GM23248 (cell line): ENCODE results near the gene ADRM1. TPM values are rescaled to one million over a fixed set of nuclear protein-coding genes. Genes with fewer than 3 reads are reported as not detected.

ENCODE experiments used
- DNase-seq: peaks from one replicate; pipeline ENCODE4 v3.0.0-alpha.2; 2015
- H2AFZ ChIP-seq: fragments of 200-600 bp; sonication (generic); 2 replicates; pipeline ENCODE4 v1.6.1; 2016; ENCODE audit warnings: antibody characterized with exemption
- H3F3A ChIP-seq: fragments of 200-600 bp; sonication (generic); 2 replicates; pipeline ENCODE4 v1.6.1; 2016; ENCODE audit warnings: mild to moderate bottlenecking, antibody characterized with exemption, mixed run types; ENCODE audit not compliant: insufficient read depth
- H3K27ac ChIP-seq: fragments of 200-600 bp; sonication (generic); 2 replicates; pipeline ENCODE4 v1.5.1; 2016; ENCODE audit warnings: mild to moderate bottlenecking
- H3K27me3 ChIP-seq: fragments of 200-600 bp; sonication (generic); replicated peaks from 2 replicates; pipeline ENCODE4 v1.6.1; 2016; ENCODE audit warnings: mild to moderate bottlenecking; ENCODE audit not compliant: insufficient read depth
- H3K36me3 ChIP-seq: fragments of 200-600 bp; sonication (generic); 2 replicates; pipeline ENCODE4 v1.6.1; 2016; ENCODE audit warnings: low read depth, mild to moderate bottlenecking
- H3K4me1 ChIP-seq: fragments of 200-600 bp; sonication (generic); 2 replicates; pipeline ENCODE4 v1.6.1; 2016; ENCODE audit warnings: mild to moderate bottlenecking; ENCODE audit not compliant: insufficient read depth
- H3K4me2 ChIP-seq: fragments of 200-600 bp; sonication (generic); one replicate; pipeline ENCODE4 v1.6.1; 2016; ENCODE audit warnings: mild to moderate bottlenecking; ENCODE audit not compliant: unreplicated experiment
- H3K4me3 ChIP-seq: fragments of 200-600 bp; sonication (generic); 2 replicates; pipeline ENCODE4 v1.5.1; 2016; ENCODE audit warnings: mild to moderate bottlenecking
- H3K79me2 ChIP-seq: fragments of 200-600 bp; sonication (generic); 2 replicates; pipeline ENCODE4 v1.6.1; 2016; ENCODE audit warnings: mild to moderate bottlenecking; ENCODE audit not compliant: insufficient read depth
- H3K9ac ChIP-seq: fragments of 200-600 bp; sonication (generic); 2 replicates; pipeline ENCODE4 v1.6.1; 2016; ENCODE audit warnings: mild to moderate bottlenecking
- H3K9me2 ChIP-seq: fragments of 200-600 bp; sonication (generic); 2 replicates; pipeline ENCODE4 v1.6.1; 2016; ENCODE audit warnings: mixed run types, mild to moderate bottlenecking, moderate library complexity; ENCODE audit not compliant: insufficient read depth
- H3K9me3 ChIP-seq: fragments of 200-600 bp; sonication (generic); one replicate; pipeline ENCODE4 v1.6.1; 2017; ENCODE audit warnings: low read depth
- H4K20me1 ChIP-seq: fragments of 200-600 bp; sonication (generic); 2 replicates; pipeline ENCODE4 v1.6.0; 2016; ENCODE audit not compliant: insufficient read depth
- EZH2 ChIP-seq: fragments of 200-600 bp; sonication (generic); IDR thresholded peaks from 2 replicates; pipeline ENCODE4 v1.6.1; 2018; ENCODE audit warnings: antibody characterized with exemption, mild to moderate bottlenecking; ENCODE audit not compliant: insufficient read depth, poor library complexity, severe bottlenecking
- EZH2phosphoT487 ChIP-seq: fragments of 200-600 bp; sonication (generic); IDR thresholded peaks from 2 replicates; pipeline ENCODE4 v1.6.1; 2018; ENCODE audit warnings: antibody characterized with exemption, moderate library complexity, mild to moderate bottlenecking, low read depth; ENCODE audit not compliant: insufficient read depth
- WGBS, 2 experiments: methylation state at CpG; one replicate each; pipeline ENCODE4 v1.1.6; 2015 to 2017; ENCODE audit warnings: low lambda C conversion rate in 2 of 2, low coverage in 1 of 2; ENCODE audit errors: missing lambda C conversion rate in 2 of 2; 5-methylcytosine and 5-hydroxymethylcytosine counted together
- in situ Hi-C: fragments of 300-500 bp; cut with MboI; formaldehyde crosslinking; loops from 2 replicates; pipeline ENCODE4 v1.15.0; 2020
- polyA plus RNA-seq: library from polyadenylated mRNA; unstranded; fragments of >200 nt; fragmentation: Nextera tagmentation; extraction: Ambion mirVana; gene quantifications from 2 replicates; pipeline ENCODE4 v1.2.1, GENCODE V29; 2016
- total RNA-seq: library from RNA; depleted of rRNA; stranded (reverse); fragments of >200 nt; shearing (Covaris generic); gene quantifications from 2 replicates; pipeline ENCODE4 v1.2.3, GENCODE V29; 2014

Gene ADRM1
- total and polyA plus RNA-seq, 2 experiments from 2014 or later = 138 to 162 TPM

DNA sequence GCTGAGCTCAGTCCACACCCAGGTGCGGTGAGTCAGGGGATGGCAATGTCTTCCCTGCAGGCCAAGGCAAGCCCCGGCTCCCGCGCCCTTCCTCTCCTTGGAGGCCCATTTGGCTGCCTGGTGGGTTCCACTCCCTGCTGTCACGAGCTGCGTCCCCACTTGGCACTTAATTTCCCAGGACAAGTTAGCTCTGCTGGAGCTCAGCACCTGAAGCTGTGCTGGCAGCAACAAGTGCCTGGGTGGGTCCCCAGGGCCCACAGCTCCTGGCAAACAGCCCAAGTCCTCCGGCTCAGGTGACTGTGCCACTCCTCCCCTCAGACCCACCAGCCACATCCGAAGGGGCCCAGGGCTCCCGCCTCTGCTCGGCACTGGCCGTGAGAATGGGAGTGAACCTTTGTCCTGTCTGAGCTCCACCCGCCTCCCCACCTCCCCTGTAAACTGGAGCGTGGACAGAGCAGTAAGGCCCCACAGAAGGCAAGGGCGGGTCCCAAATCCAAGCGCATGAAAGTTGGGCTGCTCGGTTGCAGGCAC, 47.4 kb downstream of the ADRM1 start:
- in situ Hi-C loops = no loop called here
- TF ChIP-seq EZH2phosphoT487 (no peak), EZH2 (no peak)
- DNase-seq = no peak
- Histone ChIP-seq H3K27ac (no peak overlapping the region), H3K79me2 (no peaks in the 10 kb centered on the region), H3K27me3 (no peaks in the 10 kb centered on the region), H3K4me2 (no peak overlapping the region), H3K9ac (no peak overlapping the region), H3K36me3 (no peaks in the 10 kb centered on the region), H2AFZ (no peak overlapping the region), H3K9me2 (no peaks in the 10 kb centered on the region), H4K20me1 (no peaks in the 10 kb centered on the region), H3K4me3 (no peak overlapping the region), H3F3A (no peaks in the 10 kb centered on the region), H3K4me1 (peaks cover 1% of the 10 kb centered on the region; the same call in 1 of the 2 replicates), H3K9me3 (no peaks in the 10 kb centered on the region)
- WGBS, 2 experiments = 53 to 55% methylated on average over 16 of the region's 16 CpGs

GRCh38 chr20:62350629-62351422, 48.0 kb downstream of the ADRM1 start:
- in situ Hi-C loops = no loop called here
- no peak for DNase-seq
- Histone ChIP-seq H3K27me3 (no peaks in the 10 kb centered on the region), H4K20me1 (no peaks in the 10 kb centered on the region), H3K9ac (no peak overlapping the region), H3K4me2 (no peak overlapping the region), H3K36me3 (no peaks in the 10 kb centered on the region), H3K9me2 (no peaks in the 10 kb centered on the region), H2AFZ (no peak overlapping the region), H3K79me2 (no peaks in the 10 kb centered on the region), H3K27ac (no peak overlapping the region), H3K9me3 (no peaks in the 10 kb centered on the region), H3K4me3 (no peak overlapping the region), H3K4me1 (peaks cover 8% of the 10 kb centered on the region), H3F3A (no peaks in the 10 kb centered on the region)
- 56 to 57% methylated on average over 21 to 23 of the region's 23 CpGs for WGBS, 2 experiments
- TF ChIP-seq EZH2phosphoT487 (no peak), EZH2 (no peak)

- H3F3A ChIP-seq = no peaks in the 10 kb centered on the region
- H3K9me2 ChIP-seq = no peaks in the 10 kb centered on the region
- WGBS, 2 experiments = 82 to 84% methylated on average over 47 to 57 of the region's 60 CpGs
- H4K20me1 ChIP-seq = no peaks in the 10 kb centered on the region
- no peaks in the 10 kb centered on the region for H3K27me3 ChIP-seq
- H3K79me2 ChIP-seq = no peaks in the 10 kb centered on the region
- H3K36me3 ChIP-seq = no peaks in the 10 kb centered on the region
- H3K9me3 ChIP-seq = no peaks in the 10 kb centered on the region
- no peak overlapping the region for H3K9ac ChIP-seq
- TF ChIP-seq EZH2phosphoT487 (no peak), EZH2 (no peak)
- DNase-seq = no peak
- H3K4me2 ChIP-seq = no peak overlapping the region
- H3K4me3 ChIP-seq = no peak overlapping the region
- H3K4me1 ChIP-seq = peaks cover 17% of the 10 kb centered on the region
- H2AFZ ChIP-seq = no peak overlapping the region
- in situ Hi-C loops = no loop called here
- H3K27ac ChIP-seq = no peak overlapping the region
These were observed 48.9 kb downstream of the ADRM1 start for GRCh38 chr20:62351469-62352401.

- DNase-seq = no peak
- TF ChIP-seq EZH2phosphoT487 (no peak), EZH2 (no peak)
- Histone ChIP-seq H3K79me2 (no peaks in the 10 kb centered on the region), H3K27me3 (no peaks in the 10 kb centered on the region), H3K36me3 (no peaks in the 10 kb centered on the region), H3K27ac (no peak overlapping the region), H3K9me3 (no peaks in the 10 kb centered on the region), H3K9me2 (no peaks in the 10 kb centered on the region), H2AFZ (no peak overlapping the region), H3F3A (no peaks in the 10 kb centered on the region), H3K4me3 (no peak overlapping the region), H3K4me2 (no peak overlapping the region), H4K20me1 (no peaks in the 10 kb centered on the region), H3K9ac (no peak overlapping the region), H3K4me1 (peaks cover 26% of the 10 kb centered on the region)
- 71 to 76% methylated on average over 27 to 43 of the region's 43 CpGs for WGBS, 2 experiments
- in situ Hi-C loops = no loop called here
These were observed 49.8 kb downstream of the ADRM1 start for GRCh38 chr20:62352402-62353288.
